ENCODE data around the gene NKD1.

- TF ChIP-seq EZH2 (IDR thresholded peaks at IDR 0.05; ENCODE audit: borderline replicate concordance, insufficient read depth, low read depth, low read length, poor library complexity, severe bottlenecking) (no peak), CTCF (IDR thresholded peaks at IDR 0.05) (no peak)
Measured at GRCh38 chr16:50526249-50526648, 21.9 kb upstream of the NKD1 start.
